HG03342 (cell line): Measurements from ENCODE around the gene PLCB1.
"Not testable (repeated sequence)": the region's sequence is repeated elsewhere in the genome, so short reads cannot be mapped to it uniquely, and the experiment has no call there.

Experiments used
- ATAC-seq: cut with Tn5 transposase; IDR thresholded peaks from one replicate; pipeline ENCODE4 v1.9.1; 2021; ENCODE audit warnings: mild to moderate bottlenecking, moderate library complexity; ENCODE audit not compliant: unreplicated experiment

The PLCB1 gene

DNA sequence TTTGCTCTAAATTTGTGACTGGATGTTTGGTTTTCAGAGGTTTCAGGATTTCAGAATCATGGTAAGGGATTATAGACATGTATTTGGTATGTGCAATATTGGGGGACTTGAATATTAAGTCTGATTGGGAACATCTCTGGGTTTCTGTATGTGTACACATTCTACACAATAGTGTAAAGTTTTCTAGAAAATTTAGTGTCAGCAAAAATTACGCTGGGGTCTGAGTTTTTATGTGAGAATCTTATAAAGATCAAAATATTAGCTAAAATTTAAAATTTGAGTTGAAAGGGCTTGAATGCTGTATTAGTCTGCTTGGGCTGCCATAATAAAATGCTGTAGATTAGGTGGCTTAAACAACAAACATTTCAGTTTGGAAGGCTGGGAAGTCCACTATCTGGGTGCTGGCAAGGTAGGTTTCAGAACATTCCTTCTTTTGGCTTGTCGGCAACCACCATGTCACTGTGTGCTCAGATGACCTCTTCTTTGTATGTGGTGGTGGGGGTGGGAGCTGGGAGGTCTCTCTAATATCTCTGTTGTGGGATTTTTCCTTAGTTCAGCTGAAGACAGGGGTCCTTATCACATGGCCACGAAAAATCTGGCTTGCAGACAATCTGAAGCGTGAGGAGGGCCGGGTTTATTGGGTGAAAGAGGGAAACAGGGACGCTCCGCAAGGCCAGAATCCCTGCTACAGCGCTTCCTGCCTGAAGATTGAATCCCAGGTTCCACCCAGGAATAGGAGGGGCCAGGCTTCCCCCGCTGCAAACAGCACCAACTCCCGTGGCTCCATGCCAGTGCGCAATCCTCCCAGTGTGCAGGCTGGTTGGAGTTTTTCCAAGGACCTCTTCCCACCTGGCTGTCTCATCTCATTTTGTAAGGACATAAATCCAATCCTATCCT, 299.7 kb downstream of the PLCB1 start:
- ATAC-seq: no peak

GRCh38 chr20:8432435-8433148, 300.5 kb downstream of the PLCB1 start:
- no peak for ATAC-seq

- ATAC-seq: no peak
These were observed 301.2 kb downstream of the PLCB1 start for GRCh38 chr20:8433291-8433690.

GRCh38 chr20:8434326-8434876, 302.3 kb downstream of the PLCB1 start:
- ATAC-seq: no peak

GRCh38 chr20:8435285-8436035, 303.4 kb downstream of the PLCB1 start:
- no peak for ATAC-seq

DNA sequence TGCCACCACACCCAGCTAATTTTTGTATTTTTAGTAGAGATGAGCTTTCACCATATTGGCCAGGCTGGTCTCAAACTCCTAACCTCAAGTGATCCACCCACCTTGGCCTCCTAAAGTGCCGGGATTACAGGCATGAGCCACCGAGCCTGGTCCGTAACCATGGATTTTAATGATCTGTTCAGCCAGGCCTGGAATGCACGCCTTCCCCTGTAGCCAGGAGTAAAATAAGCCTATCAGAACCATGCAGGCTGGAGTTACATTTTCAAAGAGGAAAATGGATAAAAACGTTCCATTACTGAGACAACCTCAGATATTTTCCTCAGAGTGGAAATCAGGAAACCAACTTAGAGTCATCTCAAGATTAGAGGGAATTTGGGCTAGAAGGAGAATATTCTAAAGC, 304.9 kb downstream of the PLCB1 start:
- ATAC-seq: not testable (repeated sequence)

GRCh38 chr20:8438748-8439147, 306.7 kb downstream of the PLCB1 start:
- no peak for ATAC-seq

DNA sequence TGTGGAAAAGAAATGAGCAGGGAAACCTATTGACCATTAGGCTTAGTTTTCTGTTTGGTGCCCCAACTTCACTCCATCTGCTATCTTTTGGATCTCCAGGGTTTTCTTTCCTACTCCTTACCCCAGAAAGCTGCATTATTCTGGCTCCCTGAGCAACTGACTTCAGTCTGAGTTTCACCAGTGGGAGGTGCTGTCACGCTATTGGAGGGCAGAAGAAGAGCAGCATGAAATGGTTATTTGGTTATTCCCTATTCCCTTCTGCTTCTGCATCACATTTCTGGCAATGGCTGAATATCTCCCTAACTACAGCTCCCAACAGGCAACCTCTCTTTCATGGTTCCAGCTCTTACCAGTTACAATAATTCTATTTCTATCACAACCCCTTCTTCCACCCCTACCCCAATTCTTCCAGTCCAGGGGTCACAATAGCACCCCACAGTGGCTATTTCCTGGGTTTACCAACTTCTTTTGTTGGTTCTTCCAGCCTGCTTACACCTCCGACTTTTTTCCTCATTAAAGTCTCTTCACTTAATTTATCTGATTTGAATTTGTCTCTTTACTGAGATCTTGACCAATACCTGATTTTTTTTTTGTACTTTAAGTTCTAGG, 311.5 kb downstream of the PLCB1 start:
- ATAC-seq: no peak

GRCh38 chr20:8447262-8448120, 315.4 kb downstream of the PLCB1 start:
- no peak for ATAC-seq

DNA sequence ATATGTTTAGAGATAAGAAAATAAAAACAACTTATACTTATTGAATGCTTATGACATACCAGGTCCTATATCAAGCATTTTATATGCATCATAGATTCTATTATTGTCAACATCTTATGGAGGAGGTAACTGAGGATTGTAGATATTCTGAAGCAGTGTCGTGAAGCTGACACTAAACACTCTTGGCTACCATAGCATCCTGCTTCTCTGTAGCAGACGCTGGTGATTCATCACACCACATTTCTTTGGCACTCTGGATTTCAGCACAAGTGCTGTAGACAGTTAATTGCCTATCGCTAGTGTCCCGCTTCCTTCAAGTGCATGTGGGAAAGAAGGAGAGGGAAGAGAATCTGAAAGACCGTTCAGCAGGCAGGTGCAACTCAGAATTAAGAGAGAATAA, 317.1 kb downstream of the PLCB1 start:
- ATAC-seq: no peak

GRCh38 chr20:8454137-8454712, 322.2 kb downstream of the PLCB1 start:
- ATAC-seq: no peak

GRCh38 chr20:8456765-8457164, 324.7 kb downstream of the PLCB1 start:
- ATAC-seq: no peak

DNA sequence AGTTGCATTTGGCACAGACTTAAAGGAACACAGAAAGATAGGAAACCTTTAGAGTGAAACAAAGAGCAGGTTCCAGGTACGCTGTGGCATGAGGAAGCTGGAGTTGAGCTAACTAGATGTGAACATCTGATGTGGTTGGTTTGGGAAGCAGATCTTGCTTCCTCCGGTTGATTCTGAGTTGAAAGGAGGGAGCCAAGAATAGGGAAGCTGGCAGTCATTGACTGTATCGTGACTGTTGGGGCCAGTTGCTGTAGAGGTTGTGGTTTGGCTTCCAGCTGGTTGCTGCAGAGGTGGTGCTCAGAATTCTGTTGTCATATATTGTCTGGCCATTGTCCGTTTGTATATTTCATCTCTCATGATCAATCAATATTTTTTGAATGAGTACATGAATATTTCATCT, 325.9 kb downstream of the PLCB1 start:
- no peak for ATAC-seq

DNA sequence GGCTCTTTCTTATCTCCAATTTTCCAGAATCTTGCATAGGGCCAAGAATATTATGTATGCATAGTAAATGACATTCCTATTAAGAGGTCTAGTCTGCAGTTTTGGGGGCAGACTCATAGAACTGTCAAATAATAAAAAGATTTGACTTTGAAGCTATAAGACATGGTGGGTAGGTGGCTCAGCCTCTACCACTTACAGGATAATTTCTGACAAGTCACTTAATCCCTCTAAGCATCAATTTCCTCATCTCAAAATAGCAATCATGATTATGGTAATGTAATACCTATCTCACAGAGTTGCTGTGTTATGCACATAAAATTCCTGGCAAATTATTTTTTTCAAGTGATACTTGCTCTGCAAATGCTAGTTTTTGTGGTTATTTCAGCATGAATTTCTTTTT, 329.1 kb downstream of the PLCB1 start:
- ATAC-seq: no peak

DNA sequence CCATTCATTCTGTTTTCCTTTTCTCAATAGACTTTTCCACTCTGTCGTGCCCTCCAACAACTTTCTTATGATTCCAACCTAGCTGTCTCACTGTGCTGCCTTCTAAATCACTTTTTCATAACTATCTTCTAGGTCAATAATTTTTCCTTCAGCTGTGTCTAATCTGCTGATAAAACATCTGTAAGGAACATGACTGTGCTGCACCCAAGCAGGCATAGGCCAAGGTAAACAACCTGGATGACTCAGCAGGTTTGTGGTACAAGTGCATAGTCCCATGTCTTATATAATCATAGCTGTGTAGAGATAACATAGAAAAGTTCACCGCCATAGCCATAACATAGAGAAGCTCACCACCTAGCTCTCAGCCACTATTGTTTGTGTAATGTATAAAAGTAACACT, 332.3 kb downstream of the PLCB1 start:
- ATAC-seq: no peak

- ATAC-seq: not testable (repeated sequence)
These were observed 334.7 kb downstream of the PLCB1 start for GRCh38 chr20:8466781-8467180.

DNA sequence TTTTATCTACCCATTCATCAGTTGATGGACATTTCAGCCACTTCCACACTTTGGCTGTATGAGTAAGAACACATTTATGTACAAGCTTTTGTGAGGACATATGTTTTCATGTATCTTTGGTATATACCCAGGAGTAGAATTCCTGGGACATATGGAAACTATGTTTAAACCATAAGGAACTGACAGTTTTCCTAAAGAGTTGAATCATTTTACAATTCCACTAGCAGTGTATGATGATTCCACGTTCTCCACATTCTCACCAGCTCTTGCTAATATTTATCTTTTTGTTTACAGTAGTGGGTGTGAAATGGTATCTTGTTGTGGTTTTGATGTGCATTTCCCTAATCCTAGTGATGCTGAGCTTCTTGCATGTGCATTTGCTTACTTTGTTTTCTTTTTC, 338.1 kb downstream of the PLCB1 start:
- no peak for ATAC-seq

DNA sequence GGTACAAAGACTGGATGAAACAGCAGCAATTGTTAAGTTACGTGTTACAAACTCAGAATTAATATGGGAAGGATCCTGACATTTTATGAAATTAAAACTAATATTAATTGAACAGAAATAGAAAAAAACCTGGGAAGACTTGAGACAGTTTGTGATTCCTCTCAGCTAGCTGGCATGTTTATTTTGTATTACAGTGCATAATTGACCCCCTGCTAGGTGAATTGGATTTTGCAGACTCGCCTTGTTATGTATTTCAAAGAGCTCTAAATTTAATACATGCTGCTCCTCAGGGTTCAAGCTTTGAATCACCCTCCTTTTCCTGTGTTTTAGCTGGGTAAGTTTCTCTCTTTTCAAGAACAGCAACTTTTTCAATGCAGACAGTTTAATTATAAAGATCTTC, 339.4 kb downstream of the PLCB1 start:
- ATAC-seq: no peak

- no peak for ATAC-seq
These were observed 341.4 kb downstream of the PLCB1 start for GRCh38 chr20:8473459-8473858.
